Left ventricle myocardium inferior (tissue), 1 donor: ENCODE results near the gene MAPK1. TPM values are rescaled to one million over a fixed set of nuclear protein-coding genes. Genes with fewer than 3 reads are reported as not detected.
A peak's percentile ranks its signal among the peaks of the same experiment; 100 is the strongest.

ENCODE experiments used
- DNase-seq: peaks from one replicate; pipeline ENCODE4 v3.0.0-alpha.2; 2020
- H3K27ac ChIP-seq: fragments of 200-600 bp; replicated peaks from 2 replicates; pipeline ENCODE4 v1.8.0; 2021
- H3K27me3 ChIP-seq: fragments of 200-600 bp; 2 replicates; pipeline ENCODE4 v1.8.0; 2021; ENCODE audit warnings: low read depth
- H3K36me3 ChIP-seq: fragments of 200-600 bp; 2 replicates; pipeline ENCODE4 v1.8.0; 2021
- H3K4me1 ChIP-seq: fragments of 200-600 bp; 2 replicates; pipeline ENCODE4 v1.8.0; 2021
- H3K4me3 ChIP-seq: fragments of 200-600 bp; 2 replicates; pipeline ENCODE4 v1.8.0; 2021; ENCODE audit warnings: mild to moderate bottlenecking, moderate library complexity
- H3K9me3 ChIP-seq: fragments of 200-600 bp; replicated peaks from 2 replicates; pipeline ENCODE4 v1.8.0; 2021
- intact Hi-C: fragments of 100-400 bp; cut with micrococcal nuclease; formaldehyde crosslinking; loops from one replicate; pipeline ENCODE4 v1.11.0; 2022
- total RNA-seq: library from RNA; stranded (reverse); fragmentation: NEBNext Ultra II Directional; extraction: Animal tissue kit (Norgen Biotek cat#: 25700); gene quantifications from one replicate; pipeline ENCODE4 v1.2.1, GENCODE V29; 2021
- TF ChIP-seq, protein P1 (sequence below): fragments of 200-600 bp; IDR thresholded peaks from 2 replicates; pipeline ENCODE4 v1.8.0; 2021; ENCODE audit warnings: antibody characterized with exemption, mild to moderate bottlenecking, borderline replicate concordance
- donor health status: DM: no; HTN: yes; CAD: no; lungs with severe emphysema.

Gene MAPK1
- total RNA-seq, 1 donor from 2014 or later, result 91.7 TPM

DNA sequence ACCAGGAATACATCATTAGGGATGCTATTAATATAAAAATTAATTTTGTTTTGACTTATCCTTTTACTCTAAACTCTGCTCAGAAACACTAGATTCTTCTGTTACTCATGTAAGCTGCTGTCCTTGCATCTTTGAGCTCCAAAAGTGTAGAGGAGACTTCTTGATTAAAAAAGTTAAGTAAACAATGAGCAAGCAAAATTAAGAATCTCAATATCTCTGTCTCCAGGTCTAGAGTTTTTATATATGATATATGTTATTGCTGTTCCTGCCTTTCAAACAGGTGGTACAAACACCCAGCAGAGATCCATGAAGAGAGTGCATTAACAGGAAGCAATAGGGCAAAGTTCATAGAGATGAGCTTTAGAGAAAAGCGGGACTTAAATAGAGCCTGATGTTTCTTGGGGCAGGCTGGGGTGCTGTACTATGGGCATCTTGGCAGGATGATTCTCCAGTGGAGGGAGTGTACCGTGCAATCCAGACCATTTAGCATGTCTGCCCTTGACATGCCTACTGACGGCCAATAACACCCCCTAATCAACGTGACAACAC, 6.9 kb downstream of the MAPK1 start:
- intact Hi-C loops, result loop anchor here (10.0 kb wide), 1 partner anchor 56 kb away; no protein-coding TSS in a partner anchor
- Histone ChIP-seq H3K27ac (no peak overlapping the region), H3K36me3 (no peaks in the 10 kb centered on the region), H3K4me1 (peaks cover 100% of the 10 kb centered on the region), H3K9me3 (no peaks in the 10 kb centered on the region), H3K27me3 (no peaks in the 10 kb centered on the region), H3K4me3 (no peak overlapping the region)
- no peak for DNase-seq
- TF ChIP-seq, protein P1, sequence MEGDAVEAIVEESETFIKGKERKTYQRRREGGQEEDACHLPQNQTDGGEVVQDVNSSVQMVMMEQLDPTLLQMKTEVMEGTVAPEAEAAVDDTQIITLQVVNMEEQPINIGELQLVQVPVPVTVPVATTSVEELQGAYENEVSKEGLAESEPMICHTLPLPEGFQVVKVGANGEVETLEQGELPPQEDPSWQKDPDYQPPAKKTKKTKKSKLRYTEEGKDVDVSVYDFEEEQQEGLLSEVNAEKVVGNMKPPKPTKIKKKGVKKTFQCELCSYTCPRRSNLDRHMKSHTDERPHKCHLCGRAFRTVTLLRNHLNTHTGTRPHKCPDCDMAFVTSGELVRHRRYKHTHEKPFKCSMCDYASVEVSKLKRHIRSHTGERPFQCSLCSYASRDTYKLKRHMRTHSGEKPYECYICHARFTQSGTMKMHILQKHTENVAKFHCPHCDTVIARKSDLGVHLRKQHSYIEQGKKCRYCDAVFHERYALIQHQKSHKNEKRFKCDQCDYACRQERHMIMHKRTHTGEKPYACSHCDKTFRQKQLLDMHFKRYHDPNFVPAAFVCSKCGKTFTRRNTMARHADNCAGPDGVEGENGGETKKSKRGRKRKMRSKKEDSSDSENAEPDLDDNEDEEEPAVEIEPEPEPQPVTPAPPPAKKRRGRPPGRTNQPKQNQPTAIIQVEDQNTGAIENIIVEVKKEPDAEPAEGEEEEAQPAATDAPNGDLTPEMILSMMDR, result no peak

DNA sequence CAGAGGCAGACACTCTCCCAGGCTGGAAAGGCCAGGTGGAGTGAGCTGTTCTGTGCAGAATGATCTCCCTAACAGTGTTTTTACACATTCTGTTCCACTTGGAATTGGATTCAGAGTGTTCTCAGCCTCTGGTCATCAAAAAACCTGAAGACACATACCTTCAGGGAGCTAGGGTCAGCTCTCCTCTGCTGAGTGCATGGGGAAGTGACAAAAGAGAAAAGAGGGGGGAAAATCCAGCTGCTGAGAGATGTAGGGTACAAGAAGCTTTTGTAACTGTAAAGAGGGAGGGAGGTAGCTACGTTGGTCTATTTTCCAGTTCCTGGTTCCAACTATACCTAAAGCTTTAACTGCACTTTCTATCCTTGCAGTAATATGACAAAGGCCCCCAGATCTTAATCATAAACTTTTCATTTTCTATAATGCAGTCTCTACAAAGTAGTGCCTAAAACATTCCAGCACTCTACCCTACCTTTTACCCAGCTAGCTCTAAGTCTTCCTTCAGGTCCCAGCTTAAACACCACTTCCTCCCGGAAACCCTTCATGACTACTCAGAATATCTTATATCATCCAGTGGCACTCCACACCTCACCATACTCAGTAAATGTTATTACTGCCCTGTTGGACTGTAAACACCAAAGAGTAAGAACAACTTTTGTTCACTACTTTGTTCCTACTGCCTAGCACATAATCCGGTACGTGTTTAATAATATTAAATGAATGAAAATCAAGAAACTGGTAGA, 9.2 kb downstream of the MAPK1 start:
- intact Hi-C loops, result no loop called here

DNA sequence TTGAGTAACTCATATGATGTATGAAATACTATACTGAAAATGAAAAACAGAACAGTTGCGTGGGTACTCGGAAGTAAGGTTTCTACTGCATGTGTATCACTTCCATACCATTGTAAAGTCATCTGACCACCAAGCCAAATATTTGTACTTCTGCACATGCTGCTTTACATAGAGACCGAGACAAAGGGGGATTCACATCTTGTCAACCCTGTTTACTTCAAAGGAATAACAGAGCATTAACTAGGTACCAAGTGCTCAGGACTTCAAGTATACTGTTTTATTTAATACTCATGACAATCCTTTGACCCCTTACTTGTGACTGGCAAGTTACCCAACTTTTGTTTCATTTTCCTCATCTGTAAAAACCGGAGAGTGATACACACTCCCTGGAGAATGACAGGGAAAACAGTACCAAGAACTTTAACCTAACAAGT, 9.9 kb downstream of the MAPK1 start:
- intact Hi-C loops, result no loop called here
- peak overlapping the region; percentile 37 for H3K27ac ChIP-seq
- H3K27me3 ChIP-seq, result no peaks in the 10 kb centered on the region
- H3K36me3 ChIP-seq, result no peaks in the 10 kb centered on the region
- TF ChIP-seq, protein P1, result no peak
- H3K4me1 ChIP-seq, result peaks cover 97% of the 10 kb centered on the region
- DNase-seq, result no peak
- H3K9me3 ChIP-seq, result no peaks in the 10 kb centered on the region
- no peak overlapping the region for H3K4me3 ChIP-seq

More for the DNA sequence above, 9.2 kb downstream of the MAPK1 start:
- H3K27me3 ChIP-seq, result no peaks in the 10 kb centered on the region
- no peak for DNase-seq
- peaks cover 100% of the 10 kb centered on the region for H3K4me1 ChIP-seq
- H3K27ac ChIP-seq, result peak overlapping the region; percentile 37
- TF ChIP-seq, protein P1, result no peak
- no peaks in the 10 kb centered on the region for H3K36me3 ChIP-seq
- H3K9me3 ChIP-seq, result no peaks in the 10 kb centered on the region
- H3K4me3 ChIP-seq, result no peak overlapping the region

DNA sequence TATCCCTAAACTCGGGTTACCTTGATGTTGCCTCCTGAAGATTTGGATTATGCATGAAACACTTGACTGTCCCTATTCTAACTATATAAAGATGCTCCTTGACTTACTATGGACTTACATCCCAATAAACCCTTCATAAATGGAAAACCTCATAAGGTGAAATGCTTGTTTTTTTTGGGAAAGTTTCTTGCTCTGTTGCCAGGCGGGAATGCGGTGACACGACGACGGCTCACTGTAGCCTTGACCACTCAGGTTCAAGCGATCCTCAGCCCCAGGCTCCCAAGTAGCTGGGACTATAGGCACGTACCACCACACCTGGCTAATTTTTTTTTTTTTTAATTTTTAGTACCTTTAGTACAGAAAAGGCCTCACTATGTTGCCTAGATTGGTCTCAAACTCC, 10.6 kb downstream of the MAPK1 start:
- peaks cover 91% of the 10 kb centered on the region for H3K4me1 ChIP-seq

DNA sequence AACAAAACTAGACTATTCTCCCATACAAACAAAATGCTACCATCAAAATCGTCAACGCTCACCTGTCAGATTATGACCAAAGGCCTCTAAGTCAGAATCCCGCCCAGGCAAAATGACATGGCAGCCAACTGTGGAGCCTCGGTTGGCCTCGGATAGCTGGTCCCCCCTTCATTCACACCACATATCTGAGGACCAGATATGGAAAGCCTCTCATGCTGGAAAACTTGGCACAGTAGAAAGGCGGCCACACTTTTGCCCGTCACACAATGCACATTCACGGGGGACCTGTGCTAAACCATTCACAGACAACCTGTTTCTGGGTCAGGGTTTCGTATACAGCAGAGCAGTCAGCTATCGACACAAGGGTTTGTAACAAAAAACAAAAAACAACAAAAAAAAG, 11.2 kb downstream of the MAPK1 start:
- intact Hi-C loops, result no loop called here
- Histone ChIP-seq H3K36me3 (no peaks in the 10 kb centered on the region), H3K4me1 (peaks cover 85% of the 10 kb centered on the region), H3K27me3 (no peaks in the 10 kb centered on the region), H3K9me3 (no peaks in the 10 kb centered on the region), H3K27ac (peak overlapping the region; percentile 24), H3K4me3 (no peak overlapping the region)
- TF ChIP-seq, protein P1, result no peak
- no peak for DNase-seq

More for the DNA sequence above, 10.6 kb downstream of the MAPK1 start:
- H3K9me3 ChIP-seq, result no peaks in the 10 kb centered on the region
- intact Hi-C loops, result no loop called here
- H3K27ac ChIP-seq, result no peak overlapping the region
- no peak for DNase-seq
- H3K27me3 ChIP-seq, result no peaks in the 10 kb centered on the region
- no peaks in the 10 kb centered on the region for H3K36me3 ChIP-seq
- TF ChIP-seq, protein P1, result no peak
- H3K4me3 ChIP-seq, result no peak overlapping the region
